A549 (cell line): Measurements from ENCODE around the gene OTUB2. TPM values are rescaled to one million over a fixed set of nuclear protein-coding genes. Genes with fewer than 3 reads are reported as not detected.
A peak's percentile ranks its signal among the peaks of the same experiment; 100 is the strongest.

Source experiments
- ATAC-seq, 2 experiments: fragments of 200-7000 bp in 1 of 2; fragments of >200 bp in 1 of 2; cut with Nextera tagmentation in 1 of 2; cut with Tn5 transposase in 1 of 2; 3 replicates each; pipeline versions ENCODE4 v1.8.0 to v1.9.1; 2018 to 2020; ENCODE audit warnings: mild to moderate bottlenecking in 1 of 2, moderate library complexity in 1 of 2
- CTCF ChIA-PET: fragments of 300-600 bp; sonication (Branson Sonifier 250); formaldehyde crosslinking; extraction: SDS; loops from one replicate; lab custom pipeline; 2021; ENCODE audit warnings: antibody characterized with exemption, inconsistent platforms; lab: Yijun Ruan, JAX
- POLR2A ChIA-PET: fragments of 350-600 bp; formaldehyde crosslinking; extraction: SDS; loops from one replicate; lab custom pipeline; 2021; ENCODE audit warnings: antibody characterized with exemption, inconsistent platforms; lab: Yijun Ruan, JAX
- DNase-seq, 2 experiments: peaks; one replicate each; pipeline versions ENCODE4 v3.0.0 to v3.0.0-alpha.2; 2011 to 2016; ENCODE audit warnings: low read depth in 1 of 2, low spot score in 1 of 2
- FAIRE-seq: peaks from 2 replicates; lab custom pipeline; 2011; peaks lifted over from hg19 to GRCh38; lab: Jason Lieb, UNC
- H3K27ac ChIP-seq, 2 experiments: fragments of >200 bp; sonication (Bioruptor Twin); formaldehyde crosslinking; 3 replicates each; pipeline ENCODE4 v1.5.1; 2016 to 2017
- H3K4me1 ChIP-seq: fragments of >200 bp; sonication (Bioruptor Twin); formaldehyde crosslinking; 3 replicates; pipeline ENCODE4 v1.6.1; 2016
- H3K4me2 ChIP-seq: fragments of >200 bp; sonication (Bioruptor Twin); formaldehyde crosslinking; 3 replicates; pipeline ENCODE4 v1.6.1; 2016
- H3K4me3 ChIP-seq: fragments of >200 bp; sonication (Bioruptor Twin); formaldehyde crosslinking; 3 replicates; pipeline ENCODE4 v1.5.1; 2016
- H3K9me3 ChIP-seq: fragments of >200 bp; sonication (Bioruptor Twin); formaldehyde crosslinking; 3 replicates; pipeline ENCODE4 v1.6.1; 2016
- CBX8 ChIP-seq: fragments of 200-600 bp; sonication (generic); IDR thresholded peaks from 2 replicates; pipeline ENCODE4 v1.6.1; 2016
- CEBPB ChIP-seq, 2 experiments: fragments of >200 bp in 1 of 2; sonication (Bioruptor Twin) in 1 of 2; formaldehyde crosslinking in 1 of 2; IDR thresholded peaks; 2 replicates each; pipeline ENCODE4 v1.6.1; 2012 to 2016
- ESRRA ChIP-seq: fragments of 150-350 bp; IDR thresholded peaks from 2 replicates; pipeline ENCODE4 v1.6.1; 2014; ENCODE audit warnings: mild to moderate bottlenecking, low read length, borderline replicate concordance
- FOSL2 ChIP-seq, 2 experiments: fragments of 450-650 bp in 1 of 2; fragments of >200 bp in 1 of 2; sonication (Bioruptor Twin) in 1 of 2; formaldehyde crosslinking; IDR thresholded peaks; 2 replicates each; pipeline versions ENCODE4 v1.5.0 to v1.6.1; 2016 to 2020; ENCODE audit warnings: mild to moderate bottlenecking in 1 of 2, moderate library complexity in 1 of 2
- HES2 ChIP-seq: fragments of >200 bp; sonication (Bioruptor Twin); formaldehyde crosslinking; IDR thresholded peaks from 2 replicates; pipeline ENCODE4 v1.6.1; 2016
- HEYL ChIP-seq: fragments of 250-450 bp; sonication (Bioruptor Pico); IDR thresholded peaks from 2 replicates; pipeline ENCODE4 v1.8.0; 2021; ENCODE audit warnings: mild to moderate bottlenecking, moderate library complexity
- HMGXB4 ChIP-seq: fragments of 250-450 bp; sonication (Bioruptor Pico); IDR thresholded peaks from 2 replicates; pipeline ENCODE4 v1.5.0; 2021; ENCODE audit warnings: mild to moderate bottlenecking, moderate library complexity, borderline replicate concordance
- HOXA7 ChIP-seq: fragments of 250-450 bp; sonication (Bioruptor Pico); IDR thresholded peaks from 2 replicates; pipeline ENCODE4 v1.5.0; 2020; ENCODE audit warnings: mild to moderate bottlenecking, moderate library complexity
- HOXB13 ChIP-seq: fragments of 250-450 bp; sonication (Bioruptor Pico); IDR thresholded peaks from 2 replicates; pipeline ENCODE4 v1.5.0; 2020; ENCODE audit warnings: low read depth, mild to moderate bottlenecking, moderate library complexity
- JUN ChIP-seq, 2 experiments: fragments of >200 bp; sonication (Bioruptor Twin); formaldehyde crosslinking; IDR thresholded peaks; 2 replicates in 1 of 2; 3 replicates in 1 of 2; pipeline ENCODE4 v1.6.1; 2016 to 2017
- MAFK ChIP-seq: fragments of 450-650 bp; IDR thresholded peaks from 2 replicates; pipeline ENCODE4 v1.6.1; 2014; ENCODE audit not compliant: partially characterized antibody
- NR3C1 ChIP-seq: fragments of >200 bp; sonication (Bioruptor Twin); formaldehyde crosslinking; IDR thresholded peaks from 3 replicates; pipeline ENCODE4 v1.6.1; 2017
- POLR2A ChIP-seq: IDR thresholded peaks from 2 replicates; pipeline ENCODE4 v1.6.1; 2012; ENCODE audit warnings: mild to moderate bottlenecking, low read length
- RNF2 ChIP-seq: fragments of 200-600 bp; sonication (generic); IDR thresholded peaks from 2 replicates; pipeline ENCODE4 v1.6.1; 2016; ENCODE audit warnings: low read depth, mild to moderate bottlenecking, antibody characterized with exemption, moderate library complexity, borderline replicate concordance
- SMC3 ChIP-seq: fragments of >200 bp; sonication (Bioruptor Twin); formaldehyde crosslinking; IDR thresholded peaks from 3 replicates; pipeline ENCODE4 v1.6.1; 2018; ENCODE audit warnings: inconsistent platforms
- SREBF2 ChIP-seq: fragments of 450-650 bp; IDR thresholded peaks from 2 replicates; pipeline ENCODE4 v1.6.1; 2014; ENCODE audit warnings: mild to moderate bottlenecking, moderate library complexity
- TFCP2L1 ChIP-seq: fragments of 250-450 bp; sonication (Bioruptor Pico); IDR thresholded peaks from 2 replicates; pipeline ENCODE4 v1.5.0; 2021; ENCODE audit warnings: mild to moderate bottlenecking
- ZC3H11A ChIP-seq: fragments of 450-650 bp; IDR thresholded peaks from 2 replicates; pipeline ENCODE4 v1.6.1; 2014; ENCODE audit warnings: antibody characterized with exemption, mild to moderate bottlenecking
- ZNF302 ChIP-seq: fragments of 250-450 bp; sonication (Bioruptor Pico); IDR thresholded peaks from 2 replicates; pipeline ENCODE4 v1.9.0; 2021; ENCODE audit warnings: inconsistent platforms, mild to moderate bottlenecking, moderate library complexity
- WGBS: methylation state at CpG from one replicate; pipeline ENCODE4 v1.1.6; 2017; ENCODE audit errors: missing lambda C conversion rate; 5-methylcytosine and 5-hydroxymethylcytosine counted together
- polyA plus RNA-seq, 4 experiments: library from polyadenylated mRNA; depleted of rRNA in 3 of 4; stranded (reverse); fragments of >200 nt; fragmentation: RNase III in 1 of 4; extraction: RNeasy Plus Mini Kit Qiagen cat#74134 plus additional on column Dnase treatment in 1 of 4; gene quantifications; 2 replicates in 3 of 4; 3 replicates in 1 of 4; pipeline ENCODE4 v1.2.3, GENCODE V29; 2011 to 2017
- TF ChIP-seq, protein P1 (sequence below): fragments of 200-600 bp; sonication (generic); IDR thresholded peaks from 2 replicates; pipeline ENCODE4 v1.6.1; 2016; ENCODE audit warnings: antibody characterized with exemption, mild to moderate bottlenecking, moderate library complexity

The OTUB2 gene
- polyA plus RNA-seq, 2 of the 4 experiments (the other 2 are of a cell fraction) = 1.2 to 2.5 TPM

GRCh38 chr14:93997082-93997481 is 29.1 kb upstream of the OTUB2 start, which contains the start of gene CCDC197:
TSS of gene CCDC197 (plus strand) at chr14:93997301. CDS start at chr14:93998132, 831 bp downstream.
- Histone ChIP-seq H3K4me2 (no peak within 1 kb of the TSS), H3K9me3 (no peaks in the 10 kb centered on the region), H3K4me3 (no peak within 1 kb of the TSS), H3K4me1 (peaks cover 12% of the 10 kb centered on the region; the same call in 2 of the 3 replicates), H3K27ac (peak within 1 kb of the TSS in 1 of 2 experiments; percentile 75; a peak in 2 of 6 replicates)
- ATAC-seq (no peak), DNase-seq (no peak), FAIRE-seq (no peak)
- CTCF ChIA-PET = interaction anchor here (0.6 to 12.5 kb wide), 6 partner anchors 13 to 1982 kb away, joined by 3 to 400 read pairs (median 5); no protein-coding TSS in a partner anchor
- WGBS = 50% methylated on average over 1 of the region's 1 CpG
- POLR2A ChIA-PET = no interaction called here
- TF ChIP-seq HOXA7 (CRISPR knock-in tag) (no peak), ZC3H11A (no peak), CBX8 (no peak), JUN (IDR thresholded peaks at IDR 0.05) (no peak), HMGXB4 (CRISPR knock-in tag) (no peak), SMC3 (no peak), HOXB13 (CRISPR knock-in tag) (no peak), SREBF2 (no peak), NR3C1 (no peak), ESRRA (no peak), CEBPB (IDR thresholded peaks at IDR 0.05) (no peak), POLR2A (no peak), HES2 (no peak), ZNF302 (CRISPR knock-in tag) (no peak), TFCP2L1 (CRISPR knock-in tag) (no peak), HEYL (CRISPR knock-in tag) (no peak), RNF2 (no peak)
- TF ChIP-seq, protein P1, sequence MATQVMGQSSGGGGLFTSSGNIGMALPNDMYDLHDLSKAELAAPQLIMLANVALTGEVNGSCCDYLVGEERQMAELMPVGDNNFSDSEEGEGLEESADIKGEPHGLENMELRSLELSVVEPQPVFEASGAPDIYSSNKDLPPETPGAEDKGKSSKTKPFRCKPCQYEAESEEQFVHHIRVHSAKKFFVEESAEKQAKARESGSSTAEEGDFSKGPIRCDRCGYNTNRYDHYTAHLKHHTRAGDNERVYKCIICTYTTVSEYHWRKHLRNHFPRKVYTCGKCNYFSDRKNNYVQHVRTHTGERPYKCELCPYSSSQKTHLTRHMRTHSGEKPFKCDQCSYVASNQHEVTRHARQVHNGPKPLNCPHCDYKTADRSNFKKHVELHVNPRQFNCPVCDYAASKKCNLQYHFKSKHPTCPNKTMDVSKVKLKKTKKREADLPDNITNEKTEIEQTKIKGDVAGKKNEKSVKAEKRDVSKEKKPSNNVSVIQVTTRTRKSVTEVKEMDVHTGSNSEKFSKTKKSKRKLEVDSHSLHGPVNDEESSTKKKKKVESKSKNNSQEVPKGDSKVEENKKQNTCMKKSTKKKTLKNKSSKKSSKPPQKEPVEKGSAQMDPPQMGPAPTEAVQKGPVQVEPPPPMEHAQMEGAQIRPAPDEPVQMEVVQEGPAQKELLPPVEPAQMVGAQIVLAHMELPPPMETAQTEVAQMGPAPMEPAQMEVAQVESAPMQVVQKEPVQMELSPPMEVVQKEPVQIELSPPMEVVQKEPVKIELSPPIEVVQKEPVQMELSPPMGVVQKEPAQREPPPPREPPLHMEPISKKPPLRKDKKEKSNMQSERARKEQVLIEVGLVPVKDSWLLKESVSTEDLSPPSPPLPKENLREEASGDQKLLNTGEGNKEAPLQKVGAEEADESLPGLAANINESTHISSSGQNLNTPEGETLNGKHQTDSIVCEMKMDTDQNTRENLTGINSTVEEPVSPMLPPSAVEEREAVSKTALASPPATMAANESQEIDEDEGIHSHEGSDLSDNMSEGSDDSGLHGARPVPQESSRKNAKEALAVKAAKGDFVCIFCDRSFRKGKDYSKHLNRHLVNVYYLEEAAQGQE = no peak

DNA sequence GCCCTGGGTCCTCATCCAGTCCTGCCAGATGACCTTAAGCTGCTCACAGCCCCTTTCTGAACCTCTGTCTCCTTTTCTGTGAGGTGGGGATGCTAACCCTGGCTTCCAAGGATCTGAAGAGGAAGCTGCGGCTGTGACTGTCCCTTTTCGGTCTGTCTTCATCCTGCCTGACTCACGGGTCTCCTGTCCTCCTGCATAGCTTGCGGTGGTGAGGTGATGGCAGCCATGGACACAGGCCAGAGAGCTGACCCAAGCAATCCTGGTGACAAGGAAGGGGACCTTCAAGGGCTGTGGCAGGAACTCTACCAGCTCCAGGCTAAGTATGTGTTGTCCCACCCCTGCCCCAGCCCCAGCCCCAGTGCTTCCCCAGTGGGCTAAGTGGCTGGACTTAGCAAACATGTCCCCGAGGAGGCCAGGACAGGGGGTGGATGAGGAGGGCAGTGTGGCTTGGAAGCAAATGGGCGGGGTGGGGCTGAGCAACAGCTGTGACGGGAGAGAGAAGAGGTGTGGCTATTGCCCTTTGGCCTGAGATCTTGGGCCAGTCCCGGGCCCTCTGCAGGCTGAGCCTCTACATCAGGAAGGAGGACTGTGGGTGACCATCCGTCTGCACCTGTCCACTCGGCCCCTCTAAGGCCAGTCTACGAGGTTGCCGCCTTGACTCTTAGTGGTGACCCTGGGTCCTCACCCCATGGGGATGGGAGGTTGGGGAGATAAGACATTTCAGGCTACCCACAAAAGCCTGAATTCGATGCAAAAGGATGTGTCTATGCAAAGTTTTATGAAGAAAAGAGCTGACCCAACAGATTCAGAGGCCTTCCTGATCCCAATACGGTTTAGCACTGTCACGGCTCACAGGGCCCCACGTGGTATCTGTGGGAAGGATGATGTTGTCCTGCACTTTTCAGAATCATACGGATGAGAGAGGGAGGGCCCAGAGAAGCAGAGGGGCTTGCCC is 27.9 kb upstream of the OTUB2 start:
- Histone ChIP-seq H3K4me3 (no peak overlapping the region), H3K4me2 (no peak overlapping the region), H3K4me1 (peaks cover 12% of the 10 kb centered on the region; the same call in 2 of the 3 replicates), H3K9me3 (no peaks in the 10 kb centered on the region), H3K27ac (no peak overlapping the region)
- FAIRE-seq (no peak), DNase-seq (no peak), ATAC-seq (no peak)
- ChIA-PET POLR2A (no interaction called here), CTCF (interaction anchor here (0.6 to 12.5 kb wide), 8 partner anchors 14 to 1348 kb away, joined by 3 to 400 read pairs (median 5); no protein-coding TSS in a partner anchor)
- 75% methylated on average over 12 of the region's 17 CpGs for WGBS
- TF ChIP-seq FOSL2 (IDR thresholded peaks at IDR 0.05) (no peak), FOSL2 (CRISPR knock-in tag; IDR thresholded peaks at IDR 0.05) (no peak), MAFK (peak; percentile 72)
